Stomach (tissue), 4 donors: ENCODE measurements around the gene ZNF485.

Experiments
- CTCF ChIP-seq, 7 experiments: fragments of 450-650 bp in 4 of 7; fragments of 200-600 bp in 3 of 7; sonication (generic) in 3 of 7; IDR thresholded peaks; one replicate each; pipeline ENCODE4 v1.5.1; 2016 to 2019; ENCODE audit warnings: antibody characterized with exemption in 7 of 7, control low read depth in 2 of 7, mild to moderate bottlenecking in 1 of 7
- EP300 ChIP-seq: sonication (generic); formaldehyde crosslinking; IDR thresholded peaks from one replicate; pipeline ENCODE4 v1.6.1; 2017; ENCODE audit warnings: antibody characterized with exemption
- POLR2A ChIP-seq, 4 donors: fragments of 450-650 bp; IDR thresholded peaks; one replicate each; pipeline ENCODE4 v1.6.1; 2016; ENCODE audit warnings: antibody characterized with exemption in 4 of 4, control low read depth in 2 of 4, mild to moderate bottlenecking in 1 of 4, moderate library complexity in 1 of 4
- POLR2AphosphoS5 ChIP-seq, 3 donors: sonication (generic); formaldehyde crosslinking; IDR thresholded peaks; one replicate each; pipeline ENCODE4 v1.6.1; 2016; ENCODE audit warnings: antibody characterized with exemption in 3 of 3

DNA sequence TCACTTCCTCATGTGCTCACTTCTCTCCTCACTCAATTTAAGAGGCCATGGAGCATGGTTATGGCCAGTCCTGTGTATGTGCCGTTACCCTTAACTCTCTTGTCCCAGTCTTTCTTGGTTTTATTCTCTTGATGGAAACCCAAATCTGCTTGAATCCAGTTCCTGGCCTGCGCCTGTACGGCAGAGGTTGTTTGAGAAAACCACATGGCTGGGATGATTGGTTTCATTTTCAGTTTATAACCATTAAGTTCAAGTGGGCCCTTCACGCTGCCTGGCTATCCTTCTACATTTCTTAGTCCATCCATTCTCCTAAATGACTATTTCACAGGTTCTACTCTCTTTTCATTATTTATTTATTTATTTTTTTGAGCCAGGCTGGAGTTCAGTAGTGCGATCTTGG is 30.2 kb upstream of the ZNF485 start:
- TF ChIP-seq CTCF (IDR thresholded peaks at IDR 0.05) (no peak), POLR2A (IDR thresholded peaks at IDR 0.05) (no peak), POLR2AphosphoS5 (IDR thresholded peaks at IDR 0.05) (no peak), EP300 (no peak)
